Stimulated activated naive B cell treated with anti-CD40 and anti-IgM and Interleukin-4, amounts not matched to agents 10 μg/mL and 1 μg/mL and 100 μg/mL, for 72 hours (primary cell): ENCODE data around the gene GBX1.

ENCODE experiments used
- ATAC-seq, 2 donors: fragments of 150-1000 bp; cut with Tn5 transposase; replicated peaks; 2 replicates each; pipeline ENCODE4 v1.10.0; 2021; ENCODE audit warnings: moderate library complexity in 1 of 2
- DNase-seq: peaks from one replicate; pipeline ENCODE4 v3.0.0; 2021
- H3K27ac Mint-ChIP-seq: one replicate; pipeline ENCODE4 v1.8.0; 2022; ENCODE audit warnings: mild to moderate bottlenecking, mixed read lengths
- H3K27me3 Mint-ChIP-seq, 2 donors: one replicate each; pipeline ENCODE4 v1.8.0; 2022; ENCODE audit warnings: mixed read lengths in 2 of 2
- H3K36me3 Mint-ChIP-seq, 2 donors: one replicate each; pipeline ENCODE4 v1.8.0; 2022; ENCODE audit warnings: mixed read lengths in 2 of 2, mild to moderate bottlenecking in 1 of 2
- H3K4me1 Mint-ChIP-seq, 2 donors: one replicate each; pipeline ENCODE4 v1.8.0; 2022; ENCODE audit warnings: mixed read lengths in 2 of 2, mild to moderate bottlenecking in 1 of 2
- H3K4me3 Mint-ChIP-seq, 2 donors: one replicate each; pipeline ENCODE4 v1.8.0; 2022; ENCODE audit warnings: mild to moderate bottlenecking in 2 of 2, mixed read lengths in 2 of 2, moderate library complexity in 1 of 2
- H3K9me3 Mint-ChIP-seq, 2 donors: one replicate each; pipeline ENCODE4 v1.8.0; 2022; ENCODE audit warnings: mixed read lengths in 2 of 2, mild to moderate bottlenecking in 1 of 2

The GBX1 gene

DNA sequence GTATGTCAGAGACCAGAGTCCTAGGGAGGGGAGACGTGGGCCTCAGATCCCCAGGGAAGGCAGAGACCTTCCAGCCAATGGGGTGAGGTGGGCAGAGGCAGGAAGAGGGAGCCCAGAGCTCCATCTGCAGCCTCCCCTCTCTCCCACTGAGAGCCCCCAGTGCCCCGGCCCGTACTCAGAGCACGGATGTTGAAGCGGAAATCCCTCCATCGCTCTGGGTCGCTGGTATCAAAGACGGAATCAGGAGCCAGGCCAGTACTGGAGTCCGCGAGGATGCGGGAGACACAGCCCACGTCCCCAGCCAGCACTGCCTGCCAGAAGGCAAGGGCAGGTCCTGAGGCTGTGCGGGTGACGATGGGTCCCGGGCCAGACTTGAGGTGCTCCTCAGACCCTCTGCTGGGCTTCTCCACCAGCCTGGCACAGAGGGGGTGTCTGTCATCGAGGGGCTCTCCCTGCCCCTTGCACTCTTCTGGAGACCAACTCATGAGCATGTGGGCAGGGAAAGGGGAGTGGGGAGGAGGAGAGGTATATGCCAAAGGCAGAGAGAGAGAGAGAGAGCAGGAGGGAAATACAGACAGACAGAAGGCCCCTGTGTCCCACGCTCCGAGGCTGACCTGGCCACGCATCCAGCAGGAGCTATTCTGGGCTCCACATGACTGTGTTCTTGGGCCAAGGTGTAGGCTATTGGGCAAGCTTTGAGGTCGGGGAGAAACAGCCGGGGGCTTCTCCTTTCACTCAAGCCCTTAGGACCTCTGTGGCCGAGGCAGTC lies 19.3 kb upstream of the GBX1 start, which contains the start of gene ASB10:
TSS of gene ASB10 (minus strand) at position 611 of the 769 bp plus-strand sequence. CDS start at position 491, 120 bp downstream.
- Mint-ChIP-seq H3K4me1 (peaks cover 7 to 25% of the 10 kb centered on the region in 2 donors), H3K36me3 (no peaks in the 10 kb centered on the region), H3K27ac (peak within 1 kb of the TSS; percentile 21), H3K4me3 (no peak within 1 kb of the TSS), H3K27me3 (peaks cover 41 to 57% of the 10 kb centered on the region in 2 donors), H3K9me3 (no peaks in the 10 kb centered on the region)
- ATAC-seq (no peak), DNase-seq (no peak)

DNA sequence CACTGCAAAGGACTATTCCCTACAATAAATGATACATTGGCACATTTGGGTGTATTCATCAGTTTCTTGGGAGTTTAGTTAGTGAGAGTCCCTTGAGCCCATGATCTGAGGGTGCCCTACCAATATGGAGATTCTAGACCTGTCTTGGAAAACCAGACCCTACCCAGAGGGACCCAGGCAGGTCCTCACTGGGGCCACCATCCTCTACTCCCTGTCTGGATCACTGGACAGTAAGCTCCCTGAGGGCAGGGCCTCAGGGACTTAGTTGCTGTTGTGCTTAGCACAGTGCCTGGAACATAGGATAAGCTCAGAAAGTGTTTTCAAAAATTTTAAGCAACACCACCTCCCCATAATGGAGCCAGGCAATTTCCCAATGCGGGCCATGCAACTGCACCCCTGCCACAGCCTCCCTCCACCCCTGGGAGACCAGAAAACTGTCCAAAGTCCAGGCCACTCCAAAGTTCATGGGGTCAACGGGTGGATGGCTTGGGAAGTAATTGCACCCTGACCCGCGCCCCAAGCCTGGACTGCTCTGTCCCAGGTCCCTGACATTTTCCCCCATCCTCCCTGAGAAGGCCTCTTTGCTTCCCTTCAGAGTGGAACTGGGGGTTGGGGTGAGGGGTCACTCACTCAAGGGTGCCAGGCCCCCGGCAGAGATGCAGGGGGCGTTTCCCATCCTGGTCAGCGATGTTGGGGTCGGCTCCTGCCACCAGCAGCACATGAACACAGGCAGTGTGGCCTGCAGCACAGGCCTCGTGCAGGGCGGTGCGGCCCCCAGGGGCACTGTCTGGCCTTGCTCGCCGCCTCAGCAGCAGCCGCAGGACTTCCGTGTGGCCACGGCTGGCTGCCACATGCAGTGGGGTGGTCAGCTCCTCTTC lies 18.5 kb upstream of the GBX1 start:
- peaks cover 7 to 25% of the 10 kb centered on the region in 2 donors for H3K4me1 Mint-ChIP-seq
- H3K27me3 Mint-ChIP-seq = peaks cover 39 to 60% of the 10 kb centered on the region in 2 donors
- ATAC-seq = no peak
- no peaks in the 10 kb centered on the region for H3K9me3 Mint-ChIP-seq
- DNase-seq = no peak
- H3K4me3 Mint-ChIP-seq = no peak overlapping the region
- no peak overlapping the region for H3K27ac Mint-ChIP-seq
- no peaks in the 10 kb centered on the region for H3K36me3 Mint-ChIP-seq

DNA sequence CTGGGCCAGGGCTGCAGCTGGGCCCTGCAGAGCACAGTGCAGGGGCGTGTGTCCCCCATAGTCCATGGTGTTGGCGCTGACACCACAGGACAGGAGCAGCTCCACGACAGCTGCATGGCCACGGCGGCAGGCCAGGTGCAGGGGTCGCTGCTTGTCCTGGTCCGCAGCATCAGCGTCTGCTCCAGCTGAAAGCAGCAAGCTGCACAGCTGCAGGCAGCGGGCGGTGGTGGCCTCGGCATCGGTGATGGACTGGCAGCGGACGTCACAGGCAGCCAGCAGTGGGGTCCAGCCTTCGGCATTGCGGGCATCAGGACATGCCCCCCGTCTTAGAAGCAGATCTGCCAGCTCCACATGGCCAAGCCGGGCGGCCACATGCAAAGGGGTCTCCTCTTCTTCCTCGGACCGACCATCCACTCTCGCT lies 13.5 kb upstream of the GBX1 start:
- Mint-ChIP-seq H3K4me3 (no peak overlapping the region), H3K4me1 (no peaks in the 10 kb centered on the region), H3K36me3 (no peaks in the 10 kb centered on the region), H3K9me3 (no peaks in the 10 kb centered on the region), H3K27me3 (peaks cover 43 to 65% of the 10 kb centered on the region in 2 donors), H3K27ac (no peak overlapping the region)
- ATAC-seq = no peak
- no peak for DNase-seq

DNA sequence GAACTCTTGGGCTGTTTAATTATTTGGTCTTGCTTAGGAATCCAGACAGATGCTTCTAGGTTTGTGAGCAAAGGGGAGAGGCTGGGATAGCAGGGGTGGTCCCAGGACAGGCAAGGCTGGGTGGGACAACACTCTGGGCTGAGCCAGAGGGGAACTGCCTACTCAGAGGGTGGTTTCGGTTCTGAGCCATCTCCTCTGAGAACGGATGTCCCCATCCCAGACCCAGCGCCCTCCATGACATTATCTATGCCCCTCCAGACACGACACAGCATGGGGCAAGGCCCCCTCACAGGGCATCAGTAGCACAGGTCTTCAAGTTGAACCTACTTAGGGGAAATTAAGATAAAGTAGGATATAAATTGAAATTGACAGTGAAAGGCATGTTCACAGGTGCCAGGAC lies 12.5 kb upstream of the GBX1 start:
- Mint-ChIP-seq H3K36me3 (no peaks in the 10 kb centered on the region), H3K27ac (no peak overlapping the region), H3K27me3 (peaks cover 49 to 75% of the 10 kb centered on the region in 2 donors), H3K4me1 (no peaks in the 10 kb centered on the region), H3K9me3 (no peaks in the 10 kb centered on the region), H3K4me3 (no peak overlapping the region)
- DNase-seq = no peak
- no peak for ATAC-seq

DNA sequence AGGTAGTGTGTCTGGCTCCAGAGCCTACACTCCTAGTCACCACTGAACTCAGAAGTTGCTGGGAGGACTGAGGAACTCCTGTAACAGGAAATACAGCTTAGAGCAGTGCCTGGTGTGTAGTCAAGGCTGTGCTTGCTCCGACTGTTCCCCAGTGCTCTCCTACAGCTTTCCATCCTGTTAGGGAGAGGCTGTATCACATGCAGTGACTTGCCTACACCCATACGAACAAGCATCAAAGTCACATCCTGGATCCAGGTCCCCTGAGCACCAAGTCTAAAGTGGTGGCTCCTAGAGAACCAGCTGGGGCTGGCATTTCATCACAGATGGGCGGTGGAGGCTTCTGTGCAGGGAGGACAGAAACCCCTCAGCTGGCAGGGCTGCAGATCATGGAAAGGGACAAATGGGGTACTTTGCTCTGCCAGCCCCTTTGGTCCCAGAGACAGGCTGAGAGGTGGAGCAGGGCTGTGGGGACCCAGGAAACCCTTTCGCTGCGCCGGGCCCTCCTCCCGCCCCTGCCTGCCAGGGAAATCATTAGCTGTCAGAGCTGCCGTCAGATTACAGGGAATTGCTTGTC lies 11.9 kb upstream of the GBX1 start:
- ATAC-seq (no peak), DNase-seq (no peak)
- Mint-ChIP-seq H3K36me3 (peaks cover 0 to 3% of the 10 kb centered on the region in 2 donors), H3K9me3 (peaks cover 0 to 2% of the 10 kb centered on the region in 2 donors), H3K27ac (no peak overlapping the region), H3K4me3 (no peak overlapping the region), H3K27me3 (peaks cover 49 to 76% of the 10 kb centered on the region in 2 donors), H3K4me1 (no peaks in the 10 kb centered on the region)

DNA sequence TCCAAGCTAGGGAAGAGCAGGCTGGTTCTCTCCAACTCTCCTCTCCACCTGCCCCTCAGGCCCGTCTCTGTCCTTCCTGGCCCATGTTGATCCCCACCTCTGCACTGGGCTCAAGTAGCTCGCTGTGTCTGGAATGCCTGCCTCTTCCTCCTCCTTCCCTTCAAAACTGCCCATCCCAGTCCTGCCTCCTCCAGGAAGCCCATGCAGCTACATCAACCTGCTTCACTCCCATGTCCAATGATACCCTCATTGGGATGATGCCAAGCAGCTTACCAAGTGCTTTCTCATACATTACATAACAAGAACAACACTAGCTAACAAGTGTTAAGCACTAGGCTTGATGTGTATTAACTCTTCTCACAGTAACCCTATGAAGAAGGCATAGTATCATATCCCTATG lies 11.3 kb upstream of the GBX1 start:
- Mint-ChIP-seq H3K27me3 (peaks cover 48 to 71% of the 10 kb centered on the region in 2 donors), H3K4me3 (no peak overlapping the region), H3K27ac (no peak overlapping the region), H3K4me1 (no peaks in the 10 kb centered on the region), H3K36me3 (peaks cover 0 to 3% of the 10 kb centered on the region in 2 donors), H3K9me3 (peaks cover 0 to 2% of the 10 kb centered on the region in 2 donors)
- DNase-seq = no peak
- ATAC-seq = no peak

DNA sequence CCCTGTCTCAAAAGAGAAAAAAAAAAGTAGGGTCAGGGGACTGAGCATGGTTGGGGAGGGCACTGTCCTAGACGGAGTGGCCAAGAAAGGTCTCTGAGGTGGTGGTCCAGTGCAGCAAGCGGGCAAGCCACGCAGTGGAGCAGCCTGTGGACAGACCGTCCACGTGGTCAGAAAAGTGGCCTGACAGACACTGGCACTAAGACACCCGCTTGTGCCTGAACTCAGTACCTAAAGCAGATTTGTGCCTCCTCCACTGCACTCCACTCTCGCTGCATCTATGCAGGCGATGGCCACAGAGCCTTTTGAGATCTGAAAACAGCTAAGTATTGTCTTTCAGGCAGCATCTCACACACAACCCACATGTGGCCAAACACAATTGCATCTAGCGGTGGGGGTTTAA lies 10.7 kb upstream of the GBX1 start:
- H3K27me3 Mint-ChIP-seq = peaks cover 54 to 75% of the 10 kb centered on the region in 2 donors
- peaks cover 0 to 3% of the 10 kb centered on the region in 2 donors for H3K36me3 Mint-ChIP-seq
- peaks cover 0 to 2% of the 10 kb centered on the region in 2 donors for H3K9me3 Mint-ChIP-seq
- no peak overlapping the region for H3K4me3 Mint-ChIP-seq
- DNase-seq = no peak
- H3K4me1 Mint-ChIP-seq = no peaks in the 10 kb centered on the region
- no peak for ATAC-seq
- H3K27ac Mint-ChIP-seq = no peak overlapping the region

DNA sequence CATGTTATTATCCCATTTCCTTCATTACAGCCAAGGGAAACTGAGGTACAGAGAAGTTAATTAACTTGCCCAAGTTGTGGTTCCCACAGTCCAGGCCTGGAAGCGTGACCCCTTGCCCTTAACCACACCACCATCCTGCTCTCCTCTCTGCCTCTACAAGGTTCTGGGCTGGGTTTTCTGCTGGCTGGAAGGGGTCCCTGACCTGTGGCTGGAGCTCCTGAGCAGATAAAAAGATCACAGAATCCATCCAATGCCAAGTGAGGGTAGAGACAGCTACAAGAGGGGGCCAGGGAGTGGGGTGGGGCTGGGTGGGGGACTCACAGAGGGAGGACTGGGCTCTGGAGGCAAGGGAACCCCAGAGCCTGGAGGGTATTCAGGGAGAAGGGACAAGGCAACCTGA lies 9.8 kb upstream of the GBX1 start:
- Mint-ChIP-seq H3K4me3 (no peak overlapping the region), H3K27ac (no peak overlapping the region), H3K36me3 (peaks cover 3% of the 10 kb centered on the region in 2 donors), H3K4me1 (peaks cover 4 to 6% of the 10 kb centered on the region in 2 donors), H3K9me3 (peaks cover 0 to 2% of the 10 kb centered on the region in 2 donors), H3K27me3 (peaks cover 63 to 83% of the 10 kb centered on the region in 2 donors)
- DNase-seq (no peak), ATAC-seq (no peak)

DNA sequence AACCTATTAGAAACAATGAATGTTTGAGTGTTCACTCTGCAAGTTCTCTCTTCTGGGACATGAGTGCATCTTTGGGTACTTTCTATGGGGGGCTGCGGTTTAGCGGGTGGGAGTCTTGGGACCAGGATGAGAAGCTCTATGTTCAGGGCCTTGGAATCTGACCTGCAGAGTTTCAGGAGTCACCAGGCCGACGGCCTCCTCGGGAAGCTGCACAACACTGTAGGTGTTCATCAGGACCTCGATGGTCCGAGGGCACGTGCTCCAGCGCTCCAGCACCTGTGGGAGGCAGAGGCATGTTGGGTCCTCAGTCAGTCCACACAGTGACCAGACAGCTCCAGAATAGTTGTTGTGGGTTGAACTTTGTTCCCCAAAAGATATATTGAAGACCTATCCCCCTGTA lies 8.9 kb upstream of the GBX1 start:
- H3K4me1 Mint-ChIP-seq = peaks cover 6 to 8% of the 10 kb centered on the region in 2 donors
- no peak for ATAC-seq

DNA sequence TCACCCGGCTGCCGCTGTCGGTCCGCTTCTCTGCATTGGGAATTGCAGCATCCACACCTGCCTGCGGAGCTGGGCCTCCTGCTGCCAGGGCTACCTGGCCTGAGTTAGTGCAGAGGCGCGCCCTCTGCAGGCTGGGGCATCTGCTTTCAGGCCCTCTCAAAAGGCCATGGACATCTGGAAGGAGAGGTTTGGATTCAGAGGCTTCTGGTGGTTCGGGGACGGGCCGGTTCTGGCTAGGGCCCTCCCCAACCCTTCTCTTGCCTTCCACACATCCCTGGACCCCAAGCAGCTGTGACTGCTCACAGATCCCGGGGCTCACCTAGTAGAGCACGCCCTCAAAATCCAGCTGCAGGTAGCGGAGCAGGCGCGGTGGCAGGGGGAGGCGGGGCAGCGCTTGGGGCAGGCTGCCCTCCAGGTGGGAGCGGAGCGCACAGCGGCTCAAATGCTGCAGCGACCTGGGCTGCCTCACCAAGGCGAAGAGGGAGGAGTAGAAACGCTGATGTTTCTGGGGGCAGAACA lies 8.4 kb upstream of the GBX1 start:
- ATAC-seq = no peak
- Mint-ChIP-seq H3K36me3 (peaks cover 3% of the 10 kb centered on the region in 2 donors), H3K27ac (no peak overlapping the region), H3K4me3 (no peak overlapping the region), H3K27me3 (peaks cover 66 to 87% of the 10 kb centered on the region in 2 donors), H3K9me3 (peaks cover 0 to 2% of the 10 kb centered on the region in 2 donors), H3K4me1 (peaks cover 6 to 8% of the 10 kb centered on the region in 2 donors)
- no peak for DNase-seq

More for the DNA sequence above, 8.9 kb upstream of the GBX1 start:
- H3K27me3 Mint-ChIP-seq = peaks cover 60 to 83% of the 10 kb centered on the region in 2 donors
- peaks cover 0 to 2% of the 10 kb centered on the region in 2 donors for H3K9me3 Mint-ChIP-seq
- H3K27ac Mint-ChIP-seq = no peak overlapping the region
- peaks cover 3% of the 10 kb centered on the region in 2 donors for H3K36me3 Mint-ChIP-seq
- DNase-seq = no peak
- no peak overlapping the region for H3K4me3 Mint-ChIP-seq

DNA sequence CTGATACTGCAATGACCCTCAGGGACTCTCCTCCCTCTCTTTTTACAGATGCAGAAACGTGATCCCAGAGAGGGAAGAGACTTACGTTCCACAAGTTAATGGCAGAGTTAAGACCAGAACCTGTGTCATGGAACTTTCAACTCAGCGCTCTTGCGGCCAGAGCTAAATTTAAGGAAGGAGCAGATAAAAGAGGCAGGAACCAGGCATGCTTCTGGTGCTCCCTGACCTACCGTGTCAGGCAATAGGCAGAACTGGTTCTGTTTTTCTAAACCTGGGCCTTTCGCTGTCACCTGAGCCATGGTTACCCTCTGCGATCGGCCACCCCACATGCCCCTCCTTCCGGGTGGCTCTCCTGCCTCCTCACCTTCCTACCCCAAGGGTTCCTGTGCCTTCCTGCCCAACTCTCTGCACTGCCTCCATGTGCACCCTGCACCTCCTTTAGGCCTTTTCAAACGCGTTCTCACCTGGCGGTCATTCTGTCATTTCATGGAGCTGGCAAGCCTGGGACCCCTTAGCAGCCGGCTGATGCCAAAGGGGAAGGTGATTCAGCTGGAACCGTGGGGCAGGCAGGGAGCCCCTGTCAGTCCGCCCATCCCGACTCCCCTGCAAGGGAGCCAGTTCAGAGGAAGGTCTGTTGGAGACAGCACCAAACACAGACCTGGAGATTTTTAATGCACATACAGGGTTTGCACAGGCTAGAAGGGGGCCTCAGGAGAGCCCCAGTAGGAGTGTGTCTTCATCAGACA lies 7.7 kb upstream of the GBX1 start:
- Mint-ChIP-seq H3K4me1 (peaks cover 6 to 8% of the 10 kb centered on the region in 2 donors), H3K9me3 (peaks cover 0 to 2% of the 10 kb centered on the region in 2 donors), H3K27me3 (peaks cover 61 to 84% of the 10 kb centered on the region in 2 donors), H3K4me3 (no peak overlapping the region), H3K27ac (no peak overlapping the region), H3K36me3 (peaks cover 3% of the 10 kb centered on the region in 2 donors)
- ATAC-seq = peak in 1 of 2 donors; percentile 6
- no peak for DNase-seq

DNA sequence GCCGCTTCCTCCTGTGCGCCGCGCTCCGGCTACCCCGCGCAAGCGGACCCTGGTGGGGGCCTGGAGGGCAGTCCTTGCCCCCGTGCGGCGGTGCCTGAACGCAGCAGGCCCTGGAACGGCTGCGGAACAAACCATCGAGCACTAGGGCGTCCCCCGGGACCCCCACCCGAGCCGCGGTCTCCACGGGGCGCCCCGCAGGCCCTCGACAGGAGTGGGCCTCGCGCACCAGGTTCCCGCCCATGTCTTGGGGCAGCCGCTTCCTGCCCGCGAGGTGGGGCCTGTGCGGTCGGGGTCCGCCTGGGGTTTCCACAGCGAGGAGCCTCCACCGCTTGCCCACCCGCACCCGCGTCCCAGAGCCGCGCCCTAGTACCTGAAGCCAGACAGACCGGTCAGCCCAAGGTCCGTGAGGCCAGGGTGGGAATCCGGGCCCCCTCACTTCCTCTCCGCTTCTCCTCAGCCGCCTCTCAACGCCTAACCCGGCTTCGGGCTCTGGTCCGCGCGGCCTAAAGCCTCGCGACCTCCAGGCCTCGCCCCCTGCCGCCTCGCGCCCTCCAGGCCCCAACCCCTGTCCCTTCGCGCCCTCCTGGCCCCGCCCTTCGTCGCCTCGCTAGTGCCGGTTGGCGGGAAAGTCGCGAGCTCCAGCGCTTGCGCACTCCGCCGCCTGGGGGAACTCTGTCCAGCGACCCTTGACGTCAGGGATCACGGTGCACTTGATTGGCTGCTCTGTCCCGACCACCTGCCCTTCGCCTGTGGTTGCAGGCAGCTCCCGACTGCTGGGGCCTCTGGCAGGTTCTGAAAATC lies 7.0 kb upstream of the GBX1 start:
- DNase-seq (no peak), ATAC-seq (peak in 1 of 2 donors; percentile 36)
- no peak overlapping the region for H3K4me3 Mint-ChIP-seq
- H3K4me1 Mint-ChIP-seq = peaks cover 6 to 8% of the 10 kb centered on the region in 2 donors
- peaks cover 60 to 83% of the 10 kb centered on the region in 2 donors for H3K27me3 Mint-ChIP-seq
- no peak overlapping the region for H3K27ac Mint-ChIP-seq
- peaks cover 3% of the 10 kb centered on the region in 2 donors for H3K36me3 Mint-ChIP-seq
- H3K9me3 Mint-ChIP-seq = peaks cover 0 to 2% of the 10 kb centered on the region in 2 donors
